HG02588 (cell line): ENCODE data around the gene SAMD4B.
"Not testable (repeated sequence)": the region's sequence is repeated elsewhere in the genome, so short reads cannot be mapped to it uniquely, and the experiment has no call there.

Experiments
- ATAC-seq: cut with Tn5 transposase; IDR thresholded peaks from one replicate; pipeline ENCODE4 v1.9.1; 2021; ENCODE audit warnings: mild to moderate bottlenecking, moderate library complexity; ENCODE audit not compliant: unreplicated experiment

The SAMD4B gene

GRCh38 chr19:39310558-39311311 lies 31.5 kb upstream of the SAMD4B start:
- no peak for ATAC-seq

GRCh38 chr19:39314016-39314728 lies 28.0 kb upstream of the SAMD4B start:
- ATAC-seq: no peak

GRCh38 chr19:39315933-39316332 lies 26.3 kb upstream of the SAMD4B start:
- no peak for ATAC-seq

GRCh38 chr19:39316627-39317321 lies 25.4 kb upstream of the SAMD4B start:
- ATAC-seq: no peak

DNA sequence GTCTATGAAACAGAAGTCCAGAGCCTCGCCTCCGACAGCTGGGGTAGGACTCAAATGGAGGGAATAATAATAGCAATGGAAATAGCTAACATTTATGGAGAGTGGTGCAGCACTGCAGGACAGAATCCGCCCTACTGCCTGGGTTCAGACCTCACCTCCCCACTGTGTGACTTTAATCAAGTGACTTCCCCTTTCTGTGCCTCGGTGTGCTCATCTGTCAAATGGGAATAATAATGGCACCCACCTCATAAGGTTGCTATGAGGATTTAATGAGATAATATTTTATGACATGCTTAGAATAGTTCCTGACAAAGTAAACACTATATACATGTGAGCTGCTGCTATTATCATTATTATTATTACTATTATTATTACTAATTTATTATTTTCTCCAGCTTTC lies 24.7 kb upstream of the SAMD4B start:
- ATAC-seq: no peak

DNA sequence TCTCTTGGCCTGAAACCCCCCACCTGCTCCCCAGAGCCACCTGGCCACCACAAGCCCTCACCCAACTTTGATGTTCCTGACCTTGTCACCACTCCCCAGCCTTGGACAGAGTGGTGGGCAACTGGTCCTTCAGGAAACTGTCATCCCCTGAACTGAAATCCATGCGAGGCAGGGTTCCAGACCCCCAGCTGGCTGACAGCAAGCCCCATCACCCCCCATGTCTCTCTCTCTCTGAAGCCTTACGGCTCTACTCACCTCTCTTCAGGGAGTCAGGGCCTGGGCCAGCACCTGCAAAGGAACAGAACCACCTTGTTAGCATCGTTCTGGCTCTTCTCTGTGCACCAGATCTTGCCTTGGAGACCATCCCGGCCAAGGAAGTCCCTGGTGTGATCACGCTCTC lies 24.1 kb upstream of the SAMD4B start:
- no peak for ATAC-seq

- no peak for ATAC-seq
Observed at GRCh38 chr19:39318690-39319089, 23.5 kb upstream of the SAMD4B start.

DNA sequence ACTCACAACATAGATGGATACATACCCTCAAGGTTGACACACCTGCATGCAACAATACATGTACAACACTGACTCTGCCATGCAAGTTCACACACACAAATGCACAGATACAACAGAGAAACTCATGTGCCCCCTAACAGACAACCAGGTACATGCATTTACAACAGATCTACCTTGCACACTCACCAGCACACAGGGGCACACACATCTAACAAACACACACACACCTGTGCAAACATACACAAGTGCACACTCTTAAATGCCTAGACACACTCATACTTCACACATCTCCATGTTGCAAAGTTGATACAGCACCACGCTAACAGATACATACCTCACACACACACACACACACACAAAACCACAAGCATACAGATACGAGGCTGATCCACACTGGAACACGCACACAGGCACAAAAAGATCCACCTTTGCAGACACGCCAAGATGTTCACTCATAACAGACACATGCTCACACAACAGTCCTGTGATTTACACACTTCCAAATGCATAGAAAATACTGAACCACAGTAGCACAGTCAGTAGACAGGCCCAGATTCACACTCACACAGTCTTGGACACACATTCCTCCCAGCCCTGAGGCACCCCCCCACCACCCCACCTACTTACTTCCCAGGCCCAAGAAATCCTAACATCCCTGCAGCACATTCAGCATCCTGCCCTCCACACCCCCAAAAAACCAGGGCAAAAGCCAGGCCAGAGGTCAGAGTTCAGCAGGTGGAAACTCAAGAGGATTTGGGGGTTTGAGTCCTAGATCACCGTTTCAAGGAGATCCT lies 22.9 kb upstream of the SAMD4B start:
- ATAC-seq: no peak

DNA sequence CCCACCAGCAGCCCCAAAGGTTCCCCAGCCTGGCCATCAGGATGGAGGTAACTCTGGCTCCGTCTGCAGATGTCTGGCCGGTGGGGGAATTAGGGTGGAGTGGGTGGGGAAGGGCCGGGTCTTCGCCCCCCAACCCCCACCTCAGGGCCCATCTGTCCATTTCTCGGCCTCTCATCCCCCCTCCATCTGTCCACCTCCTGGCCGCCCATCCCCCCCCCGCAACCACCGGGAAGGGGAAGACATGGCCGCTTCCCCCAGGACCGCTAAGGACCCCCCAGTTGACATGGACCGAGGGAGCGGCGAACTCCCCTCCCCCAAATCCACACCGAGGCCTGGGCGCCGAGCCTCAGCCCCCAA lies 22.4 kb upstream of the SAMD4B start:
- ATAC-seq: no peak

GRCh38 chr19:39321117-39321831 lies 20.9 kb upstream of the SAMD4B start:
- no peak for ATAC-seq

- ATAC-seq: no peak
Observed at GRCh38 chr19:39321832-39322176, 20.4 kb upstream of the SAMD4B start.

DNA sequence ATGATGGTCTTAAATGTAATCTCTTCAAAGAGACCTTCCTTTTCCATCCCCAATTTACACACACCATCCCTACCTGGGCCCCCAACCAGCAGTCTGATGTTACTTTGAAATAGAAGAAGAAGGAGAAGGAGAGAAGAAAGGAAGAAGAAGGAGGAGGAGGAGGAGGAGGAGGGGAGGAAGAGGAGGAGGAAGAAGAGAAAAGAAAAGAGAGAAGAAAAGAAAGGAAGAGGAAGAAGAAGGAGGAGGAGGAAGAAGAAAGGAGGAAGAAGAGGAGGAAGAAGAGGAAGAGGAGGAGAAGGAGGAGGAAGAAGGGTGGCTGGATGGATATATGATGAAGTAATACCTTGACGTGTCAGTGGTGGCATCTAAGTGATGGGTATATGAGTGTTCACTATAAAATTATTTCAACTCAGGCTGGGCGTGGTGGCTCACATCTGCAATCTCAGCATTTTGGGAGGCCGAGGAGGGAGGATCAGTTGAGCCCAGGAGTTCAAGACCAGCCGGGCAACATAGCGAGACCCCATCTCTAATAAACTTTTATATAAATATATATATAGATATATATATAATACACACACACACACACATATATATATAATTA lies 17.9 kb upstream of the SAMD4B start:
- ATAC-seq: no peak

DNA sequence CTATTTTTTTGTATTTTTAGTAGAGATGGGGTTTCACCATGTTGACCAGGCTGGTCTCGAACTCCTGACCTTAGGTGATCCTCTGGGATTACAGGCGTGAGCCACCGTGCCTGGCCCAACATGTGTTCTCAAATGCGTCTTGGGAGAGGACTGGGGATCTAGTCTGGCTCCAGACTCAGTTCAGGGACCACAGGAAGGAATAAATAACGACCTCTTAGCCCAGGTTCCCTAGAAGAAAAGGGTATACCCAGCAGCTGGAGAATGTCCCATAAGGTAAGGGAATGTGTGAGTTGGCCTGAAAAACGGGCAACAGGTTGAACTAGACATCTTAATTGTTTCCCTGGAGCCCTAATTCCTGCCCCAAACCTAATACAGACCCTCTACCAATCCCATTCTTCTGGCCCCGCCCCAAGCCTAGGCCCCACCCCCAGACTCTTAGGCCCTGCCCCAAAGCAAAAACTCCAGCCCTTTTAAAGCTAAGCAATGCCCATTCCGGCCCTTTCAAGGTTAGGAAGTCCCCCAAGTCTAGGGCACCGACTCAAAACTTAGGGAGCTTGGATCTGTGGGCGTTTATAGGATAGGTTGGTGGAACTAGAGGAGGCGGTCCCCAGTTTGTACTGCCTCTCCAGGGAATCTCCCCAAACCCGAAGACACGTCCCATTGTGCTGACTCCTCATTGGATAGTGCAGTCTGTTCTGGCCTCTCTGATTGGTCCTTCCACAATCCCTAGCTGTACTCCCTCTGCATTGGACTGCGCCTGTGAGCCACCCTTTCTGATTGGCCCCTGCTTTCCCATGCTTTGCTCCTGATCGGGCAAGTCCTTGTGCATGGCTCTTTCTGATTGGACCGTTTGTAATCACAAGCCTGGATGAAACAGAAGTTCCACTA lies 16.2 kb upstream of the SAMD4B start:
- ATAC-seq: no peak

DNA sequence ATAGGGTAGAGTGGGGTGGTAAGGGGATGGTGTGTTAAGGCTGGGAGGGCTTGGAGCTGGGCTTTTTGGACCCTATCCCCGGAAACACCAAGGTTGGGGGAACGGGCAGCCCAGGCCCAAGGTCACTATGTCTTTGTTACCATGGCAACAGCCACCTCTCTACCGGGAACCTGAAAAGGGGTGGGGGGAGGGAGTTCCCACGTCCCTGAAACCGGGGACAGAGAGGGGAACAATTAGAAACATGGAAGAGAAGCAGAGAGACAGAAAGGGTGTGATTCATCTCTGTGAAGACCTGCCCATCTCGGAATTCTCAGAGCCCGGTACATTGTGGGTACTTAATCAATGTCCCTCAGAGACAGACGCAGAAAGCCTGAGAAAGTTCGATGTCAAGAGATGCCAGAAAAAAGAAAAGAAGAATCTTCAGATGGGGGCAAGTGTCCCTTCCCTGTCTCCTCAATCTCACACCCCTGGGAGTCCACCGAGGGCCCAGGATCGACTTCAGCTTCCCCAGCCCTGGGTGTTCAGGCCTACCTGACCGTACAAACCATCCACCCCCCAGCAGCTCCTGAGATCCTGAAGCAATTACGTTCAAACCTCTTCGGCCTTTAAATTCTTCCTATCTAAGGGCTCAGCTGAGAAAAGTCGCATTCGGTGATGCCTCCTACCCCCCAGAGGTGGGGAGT lies 14.7 kb upstream of the SAMD4B start:
- ATAC-seq: no peak

DNA sequence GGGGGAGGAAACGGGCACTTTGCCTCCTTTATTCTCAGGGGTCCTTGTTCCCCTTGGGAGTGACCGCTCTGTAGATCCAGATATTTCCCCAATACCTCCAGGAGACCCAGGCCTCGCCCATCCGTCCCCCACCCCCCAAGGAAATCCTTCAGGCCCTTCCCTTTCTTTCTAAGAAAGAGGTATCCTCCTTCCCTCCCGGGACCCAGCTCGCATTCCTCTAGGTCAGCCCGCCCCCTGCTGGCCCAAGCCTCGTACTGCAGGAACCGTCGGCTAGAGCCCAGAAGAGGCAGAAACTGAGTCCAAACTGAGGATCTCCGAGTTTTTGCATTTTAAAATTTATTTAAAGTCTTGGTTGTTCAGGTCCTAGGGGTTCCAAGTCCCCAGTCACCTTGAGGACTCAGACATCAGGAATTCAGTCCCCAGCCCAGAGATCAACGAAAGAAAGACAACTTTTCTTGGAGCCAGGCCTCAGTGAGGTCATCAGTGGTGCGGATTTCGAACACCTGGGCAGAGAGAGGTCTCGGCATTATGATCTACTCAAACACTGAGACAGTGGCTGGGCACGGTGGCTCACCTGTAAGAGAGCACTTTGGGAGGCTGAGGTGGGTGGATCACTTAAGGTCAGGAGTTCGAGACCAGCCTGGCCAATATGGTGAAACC lies 14.0 kb upstream of the SAMD4B start:
- ATAC-seq: no peak

- ATAC-seq: no peak
Observed at GRCh38 chr19:39329948-39330347, 12.3 kb upstream of the SAMD4B start.

DNA sequence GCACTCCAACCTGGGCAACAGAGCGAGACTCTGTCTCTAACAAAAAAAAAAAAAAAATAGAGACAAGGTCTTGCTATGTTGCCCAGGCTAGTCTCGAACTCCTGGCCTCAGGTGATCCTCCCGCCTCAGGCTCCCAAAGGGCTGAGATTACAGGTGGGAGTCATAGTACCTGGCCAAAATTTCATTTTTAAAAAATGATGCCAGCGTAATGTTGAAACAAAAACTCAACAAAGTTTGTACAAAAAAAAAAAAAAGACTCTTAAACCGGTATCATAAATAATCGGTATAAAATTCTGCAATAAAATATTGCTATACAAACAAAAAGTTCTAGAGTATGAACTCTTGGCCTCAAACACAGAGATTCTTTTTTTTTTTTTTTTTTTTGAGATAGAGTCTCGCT lies 9.9 kb upstream of the SAMD4B start:
- no peak for ATAC-seq

DNA sequence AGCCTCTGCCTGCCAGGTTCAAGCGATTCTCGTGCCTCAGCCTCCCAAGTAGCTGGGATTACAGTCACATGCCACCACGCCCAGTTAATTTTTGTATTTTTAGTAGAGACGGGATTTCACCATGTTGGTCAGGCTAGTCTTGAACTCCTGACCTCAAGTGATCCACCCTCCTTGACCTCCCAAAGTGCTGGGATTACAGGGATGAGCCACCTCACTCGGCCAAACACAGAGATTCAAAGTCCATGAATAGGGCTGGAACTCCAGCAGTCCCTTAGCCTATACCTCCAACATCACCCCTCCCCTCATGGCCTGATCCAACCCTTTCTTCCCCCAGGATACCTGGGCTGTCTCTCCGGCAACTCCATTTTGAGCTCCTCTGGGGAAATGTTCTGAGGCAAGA lies 9.5 kb upstream of the SAMD4B start:
- ATAC-seq: not testable (repeated sequence)
